ENCODE data around the gene AKR1C1. TPM values are rescaled to one million over a fixed set of nuclear protein-coding genes. Genes with fewer than 3 reads are reported as not detected.
"Not testable (repeated sequence)": the region's sequence is repeated elsewhere in the genome, so short reads cannot be mapped to it uniquely, and the experiment has no call there.

Gene AKR1C1
- total and polyA plus RNA-seq, 2 of the 4 experiments (the other 2 are of a cell fraction): 5.0 to 5.4 TPM

DNA sequence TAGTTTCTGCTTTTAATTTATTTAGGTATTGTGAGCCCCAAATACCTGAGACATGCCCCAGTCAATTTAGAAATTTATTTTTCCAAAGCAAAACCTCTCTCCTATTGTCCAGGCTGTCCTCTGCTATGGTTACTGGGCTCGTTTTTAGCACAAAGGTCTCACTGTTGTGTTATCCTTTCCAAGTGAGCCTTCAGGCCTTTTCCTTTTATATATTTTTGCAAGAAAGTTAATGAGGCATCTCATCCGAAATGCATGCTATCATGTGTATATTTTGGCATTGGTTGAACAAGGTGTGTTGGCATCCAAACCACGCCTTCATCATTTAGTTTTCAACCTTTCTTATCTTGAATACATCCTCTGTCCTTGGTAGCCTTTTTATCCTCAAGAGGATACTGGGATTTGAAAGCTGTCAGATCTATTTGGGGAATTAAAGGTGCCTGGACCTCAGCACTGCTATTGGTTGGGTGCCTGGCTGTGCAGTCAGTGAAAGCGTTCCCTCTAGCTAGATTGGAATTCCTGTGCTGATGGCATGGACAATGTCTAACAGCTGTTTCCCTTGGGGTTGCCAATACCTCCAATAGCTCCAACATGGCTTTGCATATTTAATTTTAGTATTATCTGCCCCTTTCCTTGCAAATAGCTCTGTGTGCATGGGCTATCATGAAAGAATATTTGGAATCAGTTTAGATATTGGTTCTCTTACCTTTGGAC, 51.1 kb downstream of the AKR1C1 start:
- H3K27me3 ChIP-seq (ENCODE audit: control insufficient read depth, insufficient read depth, low read length); H2AK5ac ChIP-seq (ENCODE audit: low read depth, low read length); H3K23ac ChIP-seq (ENCODE audit: low read depth, low read length); H3K9ac ChIP-seq (ENCODE audit: low read depth, low read length); H4K8ac ChIP-seq (ENCODE audit: low read depth in 2 of 2, low read length in 2 of 2); H4K91ac ChIP-seq (ENCODE audit: insufficient read depth, low read depth, low read length); H3K4ac ChIP-seq (ENCODE audit: low read depth, low read length); H2AK9ac ChIP-seq (replicated peaks; ENCODE audit: low read depth, low read length, poor library complexity); POLR2A ChIA-PET (ENCODE audit: unreplicated experiment); H2BK20ac ChIP-seq (ENCODE audit: low read depth, low read length); H2BK15ac ChIP-seq (ENCODE audit: low read depth, low read length); H2BK5ac ChIP-seq (ENCODE audit: low read depth, low read length, poor library complexity, severe bottlenecking); H4K5ac ChIP-seq (ENCODE audit: low read depth, low read length); CTCF ChIA-PET; H3K9me3 ChIP-seq (ENCODE audit: control insufficient read depth, insufficient read depth, low read length); H3K36me3 ChIP-seq (ENCODE audit: control insufficient read depth, insufficient read depth, low read length); DNase-seq; in situ Hi-C loops (cut with MboI; ENCODE audit: low sequenced_read_pairs); H4K20me1 ChIP-seq (ENCODE audit: insufficient read depth, low read length); H3K4me1 ChIP-seq (ENCODE audit: control insufficient read depth, insufficient read depth, low read length); H3K18ac ChIP-seq (ENCODE audit: low read depth, low read length); intact Hi-C loops (cut with micrococcal nuclease); H3K4me3 ChIP-seq (ENCODE audit: insufficient read depth, low read depth, low read length); H3K56ac ChIP-seq (ENCODE audit: extremely low read depth, insufficient read depth, low read length); H3K4me2 ChIP-seq (ENCODE audit: low read depth, low read length); H3K9me1 ChIP-seq (ENCODE audit: insufficient read depth, low read length); dilution Hi-C loops (cut with HindIII; ENCODE audit: low sequenced_read_pairs, unreplicated experiment); BruUV-seq (replicated peaks); ATAC-seq (ENCODE audit: low read depth); H2BK120ac ChIP-seq (ENCODE audit: low read depth, low read length); H3K27ac ChIP-seq (ENCODE audit: insufficient read depth, low read length); H2AFZ ChIP-seq (replicated peaks; ENCODE audit: low read length, poor library complexity); H3K79me1 ChIP-seq (ENCODE audit: low read depth in 1 of 2, low read length in 2 of 2); H3K14ac ChIP-seq (replicated peaks; ENCODE audit: low read depth, low read length): not testable (repeated sequence)
- WGBS, 2 experiments (ENCODE audit: extremely low coverage in 2 of 2, insufficient read length in 1 of 2): no CpG with 5 or more reads among the region's 4 CpGs

Data from IMR-90 (cell line).